CD4-positive, alpha-beta memory T cell (primary cell): Measurements from ENCODE around the gene AADAT. TPM values are rescaled to one million over a fixed set of nuclear protein-coding genes. Genes with fewer than 3 reads are reported as not detected.

Experiments
- CTCF ChIA-PET: fragments of 350-600 bp; sonication (Branson Sonifier 250); formaldehyde crosslinking; loops from one replicate; lab custom pipeline; 2021; ENCODE audit warnings: inconsistent platforms; ENCODE audit not compliant: partially characterized antibody; lab: Charles Lee
- POLR2A ChIA-PET: fragments of 350-600 bp; sonication (Branson Sonifier 250); formaldehyde crosslinking; loops from one replicate; lab custom pipeline; 2021; ENCODE audit not compliant: partially characterized antibody; lab: Charles Lee
- DNase-seq, 5 donors: peaks; one replicate each; pipeline versions ENCODE4 v3.0.0 to v3.0.0-alpha.2; 2020 to 2022; ENCODE audit warnings: mixed read lengths in 1 of 5
- H3K27ac ChIP-seq: one replicate; pipeline ENCODE4 v1.7.0; 2013; ENCODE audit warnings: low read depth, low read length
- H3K27me3 ChIP-seq: 2 replicates; pipeline ENCODE4 v1.7.0; 2013; ENCODE audit warnings: mild to moderate bottlenecking, low read length, moderate library complexity; ENCODE audit not compliant: insufficient read depth
- H3K36me3 ChIP-seq: 2 replicates; pipeline ENCODE4 v1.7.0; 2013; ENCODE audit warnings: mild to moderate bottlenecking, low read length, moderate library complexity; ENCODE audit not compliant: insufficient read depth
- H3K4me1 ChIP-seq: 2 replicates; pipeline ENCODE4 v1.7.0; 2013; ENCODE audit warnings: mild to moderate bottlenecking, low read length, moderate library complexity; ENCODE audit not compliant: insufficient read depth
- H3K4me3 ChIP-seq, 2 donors: one replicate each; pipeline ENCODE4 v1.7.0; 2013; ENCODE audit warnings: low read length in 2 of 2, mild to moderate bottlenecking in 1 of 2
- H3K9me3 ChIP-seq, 2 donors: one replicate each; pipeline ENCODE4 v1.7.0; 2013; ENCODE audit warnings: low read length in 2 of 2, control low read depth in 1 of 2; ENCODE audit not compliant: control insufficient read depth in 1 of 2
- H3K27ac Mint-ChIP-seq, 7 donors: one replicate each; pipeline ENCODE4 v1.8.0; 2020 to 2021; ENCODE audit warnings: mixed read lengths in 7 of 7, mild to moderate bottlenecking in 6 of 7, inconsistent platforms in 3 of 7, moderate library complexity in 3 of 7
- H3K27me3 Mint-ChIP-seq, 2 donors: one replicate each; pipeline ENCODE4 v1.8.0; 2020 to 2021; ENCODE audit warnings: mixed read lengths in 2 of 2
- H3K36me3 Mint-ChIP-seq, 2 donors: one replicate each; pipeline ENCODE4 v1.8.0; 2020 to 2021; ENCODE audit warnings: mixed read lengths in 2 of 2, inconsistent platforms in 1 of 2, mild to moderate bottlenecking in 1 of 2
- H3K4me1 Mint-ChIP-seq, 4 donors: one replicate each; pipeline ENCODE4 v1.8.0; 2020 to 2021; ENCODE audit warnings: mixed read lengths in 4 of 4, mild to moderate bottlenecking in 1 of 4
- H3K4me3 Mint-ChIP-seq, 8 donors: one replicate each; pipeline ENCODE4 v1.8.0; 2020 to 2021; ENCODE audit warnings: mixed read lengths in 8 of 8, mild to moderate bottlenecking in 7 of 8, moderate library complexity in 6 of 8, inconsistent platforms in 3 of 8
- H3K9me3 Mint-ChIP-seq, 8 donors: one replicate each; pipeline ENCODE4 v1.8.0; 2020 to 2021; ENCODE audit warnings: mixed read lengths in 8 of 8, mild to moderate bottlenecking in 5 of 8, inconsistent platforms in 3 of 8, moderate library complexity in 1 of 8
- intact Hi-C: fragments of 100-400 bp; cut with micrococcal nuclease; formaldehyde crosslinking; loops from one replicate; pipeline ENCODE4 v1.15.1; 2023
- polyA plus RNA-seq, 2 donors: library from polyadenylated mRNA; unstranded; fragments of 300-500 nt; fragmentation: Illumina TruSeq; gene quantifications; one replicate each; pipeline ENCODE4 v1.2.3, GENCODE V29; 2021
- total RNA-seq, 2 experiments: library from RNA; stranded (reverse); gene quantifications; one replicate each; pipeline ENCODE4 v1.2.3, GENCODE V29; 2021

The AADAT gene
- total and polyA plus RNA-seq, 4 experiments from 2014 or later = not detected

- Histone ChIP-seq H3K4me3 (no peak overlapping the region), H3K9me3 (no peaks in the 10 kb centered on the region), H3K27ac (no peak overlapping the region), H3K4me1 (no peaks in the 10 kb centered on the region), H3K36me3 (no peaks in the 10 kb centered on the region), H3K27me3 (no peaks in the 10 kb centered on the region)
- POLR2A ChIA-PET = no interaction called here
- H3K36me3 Mint-ChIP-seq = no peaks in the 10 kb centered on the region
- CTCF ChIA-PET = no interaction called here
- no peak overlapping the region for H3K4me3 Mint-ChIP-seq
- no peak for DNase-seq
- H3K27ac Mint-ChIP-seq = no peak overlapping the region
- intact Hi-C loops = no loop called here
- H3K4me1 Mint-ChIP-seq = peaks cover 0 to 6% (median 2%) of the 10 kb centered on the region in 4 donors
- H3K27me3 Mint-ChIP-seq = peaks cover 2 to 3% of the 10 kb centered on the region in 2 donors
- peaks cover 0 to 3% (median 0%) of the 10 kb centered on the region in 8 donors for H3K9me3 Mint-ChIP-seq
Measured at GRCh38 chr4:170011921-170012628, 77.7 kb downstream of the AADAT start.

Other genes with a start within 250 kb of the AADAT start
- 1 to 10 TPM; 2.1 to 2.4 TPM for gene MFAP3L, start 63.6 kb downstream of the AADAT start, total RNA-seq
- gene MFAP3L, start 63.6 kb downstream of the AADAT start, polyA plus RNA-seq = under 1 TPM in 1 of 2 donors, not detected in 1; 0.76 TPM